SU-DHL-6 (cell line): ENCODE data around the gene ZNF892.

ENCODE experiments used
- EZH2phosphoT487 ChIP-seq: fragments of 200-600 bp; sonication (generic), shearing (Covaris generic); conservative IDR thresholded peaks from 2 replicates; pipeline ENCODE4 v1.6.1; 2018; ENCODE audit warnings: mild to moderate bottlenecking, antibody characterized with exemption, low read length, moderate library complexity, mixed read lengths
- TF ChIP-seq, protein P1 (sequence below): fragments of 200-600 bp; sonication (generic); IDR thresholded peaks from one replicate; pipeline ENCODE4 v1.5.1; 2017; ENCODE audit warnings: antibody characterized with exemption, mild to moderate bottlenecking, low read length, moderate library complexity; ENCODE audit not compliant: insufficient read depth, poor library complexity, severe bottlenecking

GRCh38 chr2:95165030-95165370 lies 42.3 kb upstream of the ZNF892 start:
- TF ChIP-seq, protein P1, sequence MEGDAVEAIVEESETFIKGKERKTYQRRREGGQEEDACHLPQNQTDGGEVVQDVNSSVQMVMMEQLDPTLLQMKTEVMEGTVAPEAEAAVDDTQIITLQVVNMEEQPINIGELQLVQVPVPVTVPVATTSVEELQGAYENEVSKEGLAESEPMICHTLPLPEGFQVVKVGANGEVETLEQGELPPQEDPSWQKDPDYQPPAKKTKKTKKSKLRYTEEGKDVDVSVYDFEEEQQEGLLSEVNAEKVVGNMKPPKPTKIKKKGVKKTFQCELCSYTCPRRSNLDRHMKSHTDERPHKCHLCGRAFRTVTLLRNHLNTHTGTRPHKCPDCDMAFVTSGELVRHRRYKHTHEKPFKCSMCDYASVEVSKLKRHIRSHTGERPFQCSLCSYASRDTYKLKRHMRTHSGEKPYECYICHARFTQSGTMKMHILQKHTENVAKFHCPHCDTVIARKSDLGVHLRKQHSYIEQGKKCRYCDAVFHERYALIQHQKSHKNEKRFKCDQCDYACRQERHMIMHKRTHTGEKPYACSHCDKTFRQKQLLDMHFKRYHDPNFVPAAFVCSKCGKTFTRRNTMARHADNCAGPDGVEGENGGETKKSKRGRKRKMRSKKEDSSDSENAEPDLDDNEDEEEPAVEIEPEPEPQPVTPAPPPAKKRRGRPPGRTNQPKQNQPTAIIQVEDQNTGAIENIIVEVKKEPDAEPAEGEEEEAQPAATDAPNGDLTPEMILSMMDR, result no peak
- no peak for TF ChIP-seq EZH2phosphoT487
